PFSK-1 (cell line): ENCODE measurements around the gene CCDC85C.

Source experiments
- FOXP2 ChIP-seq: optimal IDR thresholded peaks from 2 replicates; pipeline ENCODE3; 2011; ENCODE audit warnings: borderline replicate concordance, control low read depth, inconsistent platforms; ENCODE audit not compliant: insufficient read depth; ENCODE audit errors: extremely low read length, extremely low read depth
- POLR2AphosphoS5 ChIP-seq: IDR thresholded peaks from 2 replicates; pipeline ENCODE4 v1.6.1; 2012; ENCODE audit warnings: low read depth, mild to moderate bottlenecking, control low read depth, low read length, moderate library complexity
- SIN3A ChIP-seq: IDR thresholded peaks from 2 replicates; pipeline ENCODE4 v1.6.1; 2012; ENCODE audit warnings: mild to moderate bottlenecking, low read length, moderate library complexity, borderline replicate concordance; ENCODE audit not compliant: insufficient read depth
- TF ChIP-seq, protein P1 (sequence below), 2 experiments: IDR thresholded peaks; 2 replicates each; pipeline versions ENCODE4 v1.6.1 to v1.8.0; 2011 to 2012; ENCODE audit warnings: low read depth in 2 of 2, low read length in 2 of 2, control low read depth in 1 of 2, inconsistent platforms in 1 of 2, mild to moderate bottlenecking in 1 of 2, moderate library complexity in 1 of 2; ENCODE audit not compliant: insufficient read depth in 1 of 2

DNA sequence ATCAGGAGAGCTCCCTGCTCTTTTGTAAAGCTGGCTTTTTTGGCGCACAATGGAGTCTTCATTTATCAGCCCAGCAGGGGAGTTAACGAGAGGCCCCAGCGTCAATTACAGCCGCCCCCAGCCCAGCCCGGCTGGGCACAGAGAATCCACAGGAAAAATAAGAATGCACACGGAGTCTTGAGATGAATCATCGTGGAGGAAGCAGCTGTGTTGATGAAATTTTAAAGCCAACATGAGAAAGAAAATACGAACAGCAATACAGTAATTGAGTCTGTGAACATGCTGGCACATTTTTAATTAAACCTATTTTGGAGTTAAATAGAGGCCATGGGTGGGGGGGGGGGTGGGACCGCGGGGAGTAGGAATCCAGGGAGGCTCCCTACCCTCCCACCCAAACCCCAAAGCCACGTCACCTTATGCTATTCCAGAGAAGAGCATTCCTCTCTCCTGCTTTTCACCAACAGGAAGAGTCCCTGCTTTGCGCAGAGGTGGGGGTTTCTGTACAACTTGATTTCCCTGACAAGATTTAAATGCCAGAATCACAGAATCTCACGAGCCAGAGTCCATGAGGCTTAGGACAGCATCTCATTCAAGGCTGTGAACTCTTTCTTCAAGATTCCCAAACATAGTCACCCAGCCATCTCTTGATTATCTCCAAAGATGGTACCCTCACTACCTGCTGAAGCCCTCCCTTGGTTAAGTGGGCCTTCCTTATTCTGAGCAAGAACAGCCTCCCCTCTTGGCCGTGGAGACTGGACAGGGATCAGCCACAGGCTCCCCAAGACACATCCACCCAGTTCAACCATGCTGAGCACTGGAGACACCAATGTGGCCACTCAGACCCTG lies 72.5 kb downstream of the CCDC85C start:
- TF ChIP-seq, protein P1, sequence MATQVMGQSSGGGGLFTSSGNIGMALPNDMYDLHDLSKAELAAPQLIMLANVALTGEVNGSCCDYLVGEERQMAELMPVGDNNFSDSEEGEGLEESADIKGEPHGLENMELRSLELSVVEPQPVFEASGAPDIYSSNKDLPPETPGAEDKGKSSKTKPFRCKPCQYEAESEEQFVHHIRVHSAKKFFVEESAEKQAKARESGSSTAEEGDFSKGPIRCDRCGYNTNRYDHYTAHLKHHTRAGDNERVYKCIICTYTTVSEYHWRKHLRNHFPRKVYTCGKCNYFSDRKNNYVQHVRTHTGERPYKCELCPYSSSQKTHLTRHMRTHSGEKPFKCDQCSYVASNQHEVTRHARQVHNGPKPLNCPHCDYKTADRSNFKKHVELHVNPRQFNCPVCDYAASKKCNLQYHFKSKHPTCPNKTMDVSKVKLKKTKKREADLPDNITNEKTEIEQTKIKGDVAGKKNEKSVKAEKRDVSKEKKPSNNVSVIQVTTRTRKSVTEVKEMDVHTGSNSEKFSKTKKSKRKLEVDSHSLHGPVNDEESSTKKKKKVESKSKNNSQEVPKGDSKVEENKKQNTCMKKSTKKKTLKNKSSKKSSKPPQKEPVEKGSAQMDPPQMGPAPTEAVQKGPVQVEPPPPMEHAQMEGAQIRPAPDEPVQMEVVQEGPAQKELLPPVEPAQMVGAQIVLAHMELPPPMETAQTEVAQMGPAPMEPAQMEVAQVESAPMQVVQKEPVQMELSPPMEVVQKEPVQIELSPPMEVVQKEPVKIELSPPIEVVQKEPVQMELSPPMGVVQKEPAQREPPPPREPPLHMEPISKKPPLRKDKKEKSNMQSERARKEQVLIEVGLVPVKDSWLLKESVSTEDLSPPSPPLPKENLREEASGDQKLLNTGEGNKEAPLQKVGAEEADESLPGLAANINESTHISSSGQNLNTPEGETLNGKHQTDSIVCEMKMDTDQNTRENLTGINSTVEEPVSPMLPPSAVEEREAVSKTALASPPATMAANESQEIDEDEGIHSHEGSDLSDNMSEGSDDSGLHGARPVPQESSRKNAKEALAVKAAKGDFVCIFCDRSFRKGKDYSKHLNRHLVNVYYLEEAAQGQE (IDR thresholded peaks at IDR 0.05; ENCODE audit: insufficient read depth in 1 of 2, low read depth in 2 of 2, low read length in 2 of 2): no peak
- TF ChIP-seq FOXP2 (no peak), SIN3A (0 out of 2 replicates have a peak, but pooled peaks have one; percentile 34), POLR2AphosphoS5 (no peak)
